ENCODE data around the gene SPATC1L.

The SPATC1L gene

GRCh38 chr21:46151989-46152926 lies 32.0 kb downstream of the SPATC1L start:
- no peak for DNase-seq (ENCODE audit: low read depth)
- in situ Hi-C loops (cut with HindIII; ENCODE audit: low sequenced_read_pairs): no loop called here
- no peak overlapping the region for H3K4me3 ChIP-seq (ENCODE audit: low read depth, low read length)
- no peak for TF ChIP-seq CTCF (IDR thresholded peaks at IDR 0.05; ENCODE audit: low read depth, low read length, missing control alignments)

GRCh38 chr21:46151261-46151988 lies 32.8 kb downstream of the SPATC1L start:
- no peak overlapping the region for H3K4me3 ChIP-seq (ENCODE audit: low read depth, low read length)
- no peak for DNase-seq (ENCODE audit: low read depth)
- in situ Hi-C loops (cut with HindIII; ENCODE audit: low sequenced_read_pairs): no loop called here
- TF ChIP-seq CTCF (IDR thresholded peaks at IDR 0.05; ENCODE audit: low read depth, low read length, missing control alignments): no peak

GRCh38 chr21:46150491-46151121 lies 33.7 kb downstream of the SPATC1L start:
- H3K4me3 ChIP-seq (ENCODE audit: low read depth, low read length): no peak overlapping the region
- TF ChIP-seq CTCF (IDR thresholded peaks at IDR 0.05; ENCODE audit: low read depth, low read length, missing control alignments): no peak
- DNase-seq (ENCODE audit: low read depth): no peak
- in situ Hi-C loops (cut with HindIII; ENCODE audit: low sequenced_read_pairs): no loop called here

- no peak for DNase-seq (ENCODE audit: low read depth)
- no peak for TF ChIP-seq CTCF (IDR thresholded peaks at IDR 0.05; ENCODE audit: low read depth, low read length, missing control alignments)
- no peak overlapping the region for H3K4me3 ChIP-seq (ENCODE audit: low read depth, low read length)
- in situ Hi-C loops (cut with HindIII; ENCODE audit: low sequenced_read_pairs): no loop called here
These were observed 34.2 kb downstream of the SPATC1L start for GRCh38 chr21:46150073-46150472.

- no peak overlapping the region for H3K4me3 ChIP-seq (ENCODE audit: low read depth, low read length)
- in situ Hi-C loops (cut with HindIII; ENCODE audit: low sequenced_read_pairs): no loop called here
- DNase-seq (ENCODE audit: low read depth): no peak
- TF ChIP-seq CTCF (IDR thresholded peaks at IDR 0.05; ENCODE audit: low read depth, low read length, missing control alignments): no peak
These were observed 34.9 kb downstream of the SPATC1L start for GRCh38 chr21:46149205-46149901.

GRCh38 chr21:46148106-46148505 lies 36.2 kb downstream of the SPATC1L start:
- no peak for TF ChIP-seq CTCF (IDR thresholded peaks at IDR 0.05; ENCODE audit: low read depth, low read length, missing control alignments)
- H3K4me3 ChIP-seq (ENCODE audit: low read depth, low read length): no peak overlapping the region
- in situ Hi-C loops (cut with HindIII; ENCODE audit: low sequenced_read_pairs): no loop called here
- DNase-seq (ENCODE audit: low read depth): no peak

All from astrocyte of the cerebellum (primary cell).